H1 (cell line): ENCODE results near the gene ANAPC13. TPM values are rescaled to one million over a fixed set of nuclear protein-coding genes. Genes with fewer than 3 reads are reported as not detected.
A peak's percentile ranks its signal among the peaks of the same experiment; 100 is the strongest.

Source experiments
- BACH1 ChIP-seq: IDR thresholded peaks from 2 replicates; pipeline ENCODE4 v1.6.1; 2012; ENCODE audit warnings: low read length, improper control_type of control experiment
- KDM1A ChIP-seq: fragments of 200-600, 300-600 bp; sonication (generic); IDR thresholded peaks from 2 replicates; pipeline ENCODE4 v1.7.1; 2016; ENCODE audit warnings: mild to moderate bottlenecking, low read length, borderline replicate concordance
- polyA plus RNA-seq, 7 experiments: library from polyadenylated mRNA; depleted of rRNA in 3 of 7; stranded (reverse) in 5 of 7; unstranded in 2 of 7; fragments of >200 nt in 5 of 7; fragments of 200-250 nt in 2 of 7; gene quantifications; 1 replicate in 5 of 7; 2 replicates in 1 of 7; 4 replicates in 1 of 7; pipeline versions ENCODE4 v1.2.1 to v1.2.3, GENCODE V29; 2011 to 2013; ENCODE audit warnings: missing spikeins in 2 of 7, mixed read lengths in 2 of 7
- total RNA-seq: library from RNA; stranded (reverse); fragmentation: NEBNext Ultra II Directional; extraction: Animal tissue kit (Norgen Biotek cat#: 25700); gene quantifications from 2 replicates; pipeline ENCODE4 v1.2.1, GENCODE V29; 2021
- TF ChIP-seq, protein P1 (sequence below): IDR thresholded peaks from 2 replicates; pipeline ENCODE4 v1.6.1; 2012; ENCODE audit warnings: inconsistent platforms
- TF ChIP-seq, protein P2 (sequence below): IDR thresholded peaks from 2 replicates; pipeline ENCODE4 v1.6.1; 2011; ENCODE audit warnings: low read depth, mild to moderate bottlenecking, low read length; ENCODE audit not compliant: insufficient read depth

Gene ANAPC13
- total and polyA plus RNA-seq, 2 of the 8 experiments (the other 6 are each of a cell fraction or from before 2014, with no cell fraction given): 33.3 to 34.0 TPM

DNA sequence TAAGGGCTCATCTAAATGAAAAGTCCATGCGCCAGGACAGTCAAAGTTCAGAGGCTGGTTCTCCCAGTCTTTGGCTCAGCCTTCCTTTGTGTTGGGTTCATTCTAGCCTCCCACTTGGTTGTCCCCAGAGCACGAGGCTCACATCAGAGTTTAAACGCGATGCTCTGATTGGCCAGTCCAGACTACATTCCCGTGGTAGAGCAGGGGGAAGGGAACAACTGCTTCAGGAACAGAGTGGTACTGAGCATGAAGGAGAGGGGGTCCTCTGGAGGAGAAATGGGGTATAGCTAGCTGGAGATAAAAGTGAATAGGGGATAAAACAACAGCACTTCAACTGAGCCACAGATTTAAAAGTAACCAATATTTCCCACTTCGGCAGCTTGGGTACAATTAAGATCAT, 32.2 kb downstream of the ANAPC13 start (continued):
- TF ChIP-seq BACH1 (no peak), KDM1A (peak; percentile 28; the same call in 1 of the 2 replicates)
- TF ChIP-seq, protein P1, sequence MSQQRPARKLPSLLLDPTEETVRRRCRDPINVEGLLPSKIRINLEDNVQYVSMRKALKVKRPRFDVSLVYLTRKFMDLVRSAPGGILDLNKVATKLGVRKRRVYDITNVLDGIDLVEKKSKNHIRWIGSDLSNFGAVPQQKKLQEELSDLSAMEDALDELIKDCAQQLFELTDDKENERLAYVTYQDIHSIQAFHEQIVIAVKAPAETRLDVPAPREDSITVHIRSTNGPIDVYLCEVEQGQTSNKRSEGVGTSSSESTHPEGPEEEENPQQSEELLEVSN: peak; percentile 89
- TF ChIP-seq, protein P2, sequence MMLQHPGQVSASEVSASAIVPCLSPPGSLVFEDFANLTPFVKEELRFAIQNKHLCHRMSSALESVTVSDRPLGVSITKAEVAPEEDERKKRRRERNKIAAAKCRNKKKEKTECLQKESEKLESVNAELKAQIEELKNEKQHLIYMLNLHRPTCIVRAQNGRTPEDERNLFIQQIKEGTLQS: no peak
